ENCODE measurements around the gene TRIM17.
"Not testable (repeated sequence)": the region's sequence is repeated elsewhere in the genome, so short reads cannot be mapped to it uniquely, and the experiment has no call there.

The TRIM17 gene

DNA sequence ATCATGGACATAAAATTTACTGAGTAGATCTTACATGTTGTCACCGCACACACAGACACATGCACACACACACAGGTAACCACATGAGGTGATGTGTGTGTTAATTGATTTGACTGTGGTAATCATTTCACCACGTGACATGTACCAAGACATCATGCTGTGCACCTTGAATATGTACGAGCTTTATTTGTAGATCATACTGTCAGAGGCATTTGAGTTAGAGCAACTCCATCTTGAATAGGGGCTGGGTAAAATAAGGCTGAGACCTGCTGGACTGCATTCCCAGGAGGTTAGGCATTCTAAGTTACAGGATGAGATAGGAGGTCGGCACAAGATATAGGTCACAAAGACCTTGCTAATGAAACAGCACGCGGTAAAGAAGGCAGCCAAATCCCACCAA is 31.7 kb upstream of the TRIM17 start:
- DNase-seq (ENCODE audit: low read depth): no peak

DNA sequence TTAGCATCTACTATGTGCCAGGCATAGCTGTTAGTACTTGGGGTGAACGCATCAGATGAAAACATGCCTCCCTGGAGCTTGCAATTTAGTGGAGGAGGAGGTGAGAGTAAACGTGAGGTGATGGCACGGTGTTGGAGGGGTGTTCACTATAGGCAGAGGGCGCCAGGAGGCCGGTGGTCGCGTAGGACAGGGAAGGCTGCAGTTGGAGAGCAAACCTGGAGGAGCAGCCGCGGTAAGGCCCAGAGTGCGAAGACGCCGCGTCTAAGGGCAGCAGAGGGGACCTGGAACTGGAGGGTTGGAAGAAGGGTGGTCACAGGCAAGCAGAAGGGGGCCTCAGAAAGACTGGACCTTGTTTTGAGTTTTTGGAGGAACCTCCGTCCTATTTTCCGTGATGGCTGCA is 30.2 kb upstream of the TRIM17 start:
- no peak for DNase-seq (ENCODE audit: low read depth)

DNA sequence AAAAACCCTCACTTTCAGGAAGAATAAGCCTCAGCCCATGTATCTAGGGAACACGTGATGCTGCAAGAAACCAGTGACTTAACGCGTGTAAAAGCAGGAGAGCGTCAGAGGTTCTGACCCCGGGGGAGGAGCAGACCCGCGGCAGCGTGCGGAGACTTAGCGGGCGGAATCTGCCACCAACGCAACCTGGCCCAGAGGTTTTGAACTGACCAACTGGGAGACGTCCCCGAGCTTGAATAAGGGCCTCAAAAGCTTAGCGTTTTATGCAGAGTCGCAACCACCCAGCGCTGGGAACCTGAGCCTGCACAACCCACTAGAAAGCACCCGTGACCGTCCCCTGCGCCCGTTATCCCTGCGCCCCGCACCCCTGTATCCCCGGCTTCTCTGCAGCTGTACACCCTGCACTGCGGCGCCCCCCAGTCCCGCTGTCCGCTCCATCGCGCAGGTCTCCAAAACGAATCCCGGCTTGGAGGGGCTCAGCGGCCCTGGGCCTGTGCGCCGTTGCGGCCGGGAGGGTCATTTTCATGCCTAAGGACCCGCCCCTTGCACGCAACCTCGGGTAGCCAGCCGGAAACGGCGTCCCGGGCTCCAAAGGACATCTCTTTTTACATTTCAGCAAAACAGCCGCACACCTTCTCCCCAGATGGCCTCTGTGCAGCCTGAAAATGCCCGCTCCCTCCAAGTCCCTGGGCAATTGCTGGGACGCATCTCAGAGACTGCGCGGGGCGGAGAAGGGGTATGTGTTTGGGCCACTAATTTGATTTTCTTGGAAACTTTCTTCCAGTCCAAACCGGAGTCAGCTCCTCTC is 29.4 kb upstream of the TRIM17 start:
- peak; percentile 17 for DNase-seq (ENCODE audit: low read depth)

DNA sequence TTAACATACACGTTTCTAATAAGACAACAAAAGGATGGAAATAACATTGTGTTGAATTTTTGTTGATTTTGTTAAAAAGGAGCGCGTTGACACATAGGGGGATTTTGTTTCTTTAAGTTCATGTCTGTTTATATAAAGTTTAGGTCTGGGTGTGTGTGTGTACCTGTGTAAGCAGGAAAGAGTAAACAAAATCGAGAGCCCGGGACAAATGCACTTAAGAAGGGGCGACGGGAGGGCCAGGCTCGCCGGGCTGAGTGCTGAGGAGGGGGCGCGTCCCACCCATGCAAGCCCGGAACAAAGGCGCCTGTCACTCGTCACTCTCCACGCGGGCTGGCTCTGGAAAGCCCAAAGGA is 28.8 kb upstream of the TRIM17 start:
- no peak for DNase-seq (ENCODE audit: low read depth)

DNA sequence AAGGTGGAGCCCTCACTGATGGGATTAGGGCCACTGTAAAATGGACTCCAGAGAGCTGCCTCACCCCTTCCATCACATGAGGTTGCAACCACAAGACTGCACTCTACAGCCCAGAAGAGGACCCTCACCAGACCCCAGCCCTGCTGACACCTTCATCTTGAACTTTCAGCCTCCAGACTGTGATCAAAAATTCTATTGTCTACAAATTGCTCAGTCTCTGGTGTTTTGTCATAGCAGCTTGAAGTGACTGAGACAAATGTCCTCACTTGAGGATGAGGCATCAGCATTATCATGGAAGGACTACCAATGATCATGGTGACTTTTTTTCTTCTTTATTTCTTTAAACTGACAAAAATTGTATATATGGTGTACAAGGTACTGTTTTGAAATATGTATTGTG is 26.7 kb upstream of the TRIM17 start:
- DNase-seq (ENCODE audit: low read depth): no peak

DNA sequence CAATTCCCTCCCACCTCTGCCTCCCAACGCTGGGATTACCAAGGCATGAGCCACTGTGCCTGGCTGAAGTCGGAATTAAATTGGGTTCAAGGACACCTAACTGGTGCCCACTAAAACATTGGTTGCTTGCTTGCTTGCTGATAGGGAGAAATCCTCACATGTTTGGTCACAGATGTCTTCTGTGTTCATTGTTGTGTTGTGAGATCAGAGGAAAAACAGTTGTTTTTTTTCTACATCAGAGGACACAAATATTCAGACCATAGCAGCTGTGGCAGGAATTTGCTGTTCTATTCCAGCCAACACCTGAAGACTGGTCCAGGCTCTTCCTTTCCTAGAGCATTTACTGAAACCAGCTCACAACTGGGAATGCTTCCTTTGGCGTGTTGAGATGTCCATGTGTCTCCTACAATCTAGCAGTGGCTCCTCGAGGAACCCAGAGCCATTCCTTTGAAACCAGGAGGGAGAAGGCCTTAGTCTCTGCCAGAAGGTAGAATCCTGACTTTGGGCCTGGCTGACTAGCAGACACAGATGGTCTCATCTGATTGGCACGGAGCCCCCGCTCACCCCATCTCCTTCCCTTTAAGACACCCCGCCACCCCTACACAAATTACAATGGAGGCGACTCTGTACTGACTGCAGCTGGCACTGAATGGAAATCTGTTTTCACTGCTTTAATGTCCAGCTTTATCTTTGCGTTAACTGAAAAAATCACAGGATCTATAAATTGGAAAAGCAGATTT is 24.3 kb upstream of the TRIM17 start:
- no peak for DNase-seq (ENCODE audit: low read depth)

DNA sequence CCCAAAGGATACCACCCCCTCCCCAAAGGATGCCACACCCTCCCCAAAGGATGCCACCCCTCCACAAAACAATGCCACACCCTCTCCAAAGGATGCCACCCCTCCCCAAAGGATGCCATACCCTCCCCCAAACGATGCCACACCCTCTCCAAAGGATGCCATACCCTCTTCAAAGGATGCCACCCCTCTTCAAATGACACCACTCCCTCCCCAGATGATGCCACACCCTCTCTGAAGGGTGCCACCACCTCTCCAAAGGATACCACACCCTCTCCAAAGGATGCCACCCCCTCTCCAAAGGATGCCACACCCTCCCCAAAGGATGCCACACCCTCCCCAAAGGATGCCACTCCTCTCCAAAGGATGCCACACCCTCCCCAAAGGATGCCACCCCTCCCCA is 21.6 kb upstream of the TRIM17 start:
- DNase-seq (ENCODE audit: low read depth): no peak

DNA sequence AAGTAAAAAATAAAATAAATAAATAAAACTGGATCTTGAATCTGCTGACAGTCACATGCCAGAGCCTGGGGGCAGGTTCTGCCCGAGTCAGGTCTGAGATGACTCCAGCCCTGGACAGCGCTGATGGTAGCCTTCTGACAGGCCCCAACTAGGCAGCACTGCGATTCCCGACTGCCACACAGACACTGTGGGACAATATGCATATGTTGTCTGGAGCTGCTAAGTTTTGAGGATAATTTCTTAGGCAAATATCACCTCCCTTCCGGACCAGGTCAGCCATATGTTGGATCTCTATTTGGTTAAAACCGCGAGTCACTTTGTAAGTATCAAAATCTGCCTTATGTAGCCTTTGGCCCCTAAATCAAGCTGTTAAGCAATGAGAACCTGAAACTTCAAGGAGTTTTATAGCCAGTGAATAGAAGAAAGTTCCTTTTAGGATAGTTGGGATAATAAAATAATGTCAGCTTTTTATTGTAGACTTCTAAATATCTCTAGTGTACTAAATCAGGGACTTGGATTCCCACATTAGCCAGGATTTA is 20.8 kb upstream of the TRIM17 start:
- DNase-seq (ENCODE audit: low read depth): no peak

DNA sequence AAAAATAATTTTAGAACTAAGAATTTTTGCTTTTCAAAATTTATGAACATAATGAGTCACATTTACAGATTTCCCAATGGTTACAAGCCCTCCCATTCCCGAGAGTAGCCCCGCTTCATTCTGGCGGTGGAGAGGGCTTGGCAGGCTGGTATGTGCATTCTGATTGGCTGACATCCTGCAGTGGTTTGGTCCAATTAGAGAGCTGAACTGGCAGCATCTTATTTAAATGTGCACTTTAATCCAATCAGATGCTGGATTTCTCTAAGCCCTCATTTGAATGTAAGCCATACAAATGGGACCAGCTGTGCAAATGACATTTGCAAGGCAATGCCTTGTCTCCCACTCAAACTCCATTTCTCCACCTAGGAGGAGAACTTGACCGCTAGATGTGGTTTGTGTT is 18.0 kb upstream of the TRIM17 start:
- no peak for DNase-seq (ENCODE audit: low read depth)

DNA sequence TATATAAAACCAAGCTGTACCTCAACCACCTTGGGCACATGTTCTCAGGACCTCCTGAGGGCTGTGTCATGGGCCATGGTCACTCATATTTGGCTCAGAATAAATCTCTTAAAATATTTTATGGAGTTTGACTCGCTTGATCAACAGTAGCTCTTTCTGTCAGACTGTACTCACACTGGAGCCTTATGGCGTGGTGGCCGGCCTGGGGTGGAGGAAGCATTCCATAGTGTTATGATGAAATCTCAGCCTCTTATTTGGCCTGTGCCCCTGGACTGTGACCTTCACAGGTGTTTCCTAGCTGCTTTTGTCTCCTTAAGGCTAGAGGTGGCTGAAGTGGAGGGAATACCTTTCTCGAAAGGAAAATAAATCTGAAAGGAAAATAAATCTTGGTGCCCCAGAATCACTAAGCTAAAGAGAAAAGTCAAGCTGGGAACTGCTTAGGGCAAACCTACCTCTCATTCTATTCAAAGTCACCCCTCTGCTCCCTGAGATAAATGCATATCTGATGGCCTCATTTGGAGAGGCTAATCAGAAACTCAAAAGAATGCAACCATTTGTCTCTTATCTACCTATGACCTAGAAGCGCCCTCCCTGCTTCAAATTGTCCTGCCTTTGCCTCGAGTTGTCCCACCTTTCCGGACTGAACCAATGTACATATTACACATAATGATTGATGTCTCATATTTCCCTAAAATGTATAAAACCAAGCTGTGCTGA is 16.8 kb upstream of the TRIM17 start:
- not testable (repeated sequence) for DNase-seq (ENCODE audit: low read depth)

DNA sequence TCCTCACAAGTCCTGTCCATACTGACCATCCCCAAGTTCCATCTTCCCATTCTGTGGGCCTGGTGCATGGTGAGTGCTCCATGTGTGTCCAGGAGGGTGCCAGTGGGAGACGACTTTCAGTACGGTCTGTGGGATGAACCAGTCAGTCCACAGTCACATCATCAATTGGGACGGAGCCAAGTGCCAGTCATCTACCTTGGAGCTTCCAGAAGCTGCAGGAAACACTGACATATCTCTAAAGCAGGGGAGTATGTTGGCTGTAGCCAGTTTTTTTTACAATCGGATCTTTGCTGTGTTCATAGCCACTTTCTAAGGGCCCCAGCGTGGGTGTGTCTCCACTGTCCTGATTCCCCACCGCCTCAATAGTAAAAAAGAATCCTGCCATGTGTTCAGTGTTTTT is 13.6 kb upstream of the TRIM17 start:
- no peak for DNase-seq (ENCODE audit: low read depth)

DNA sequence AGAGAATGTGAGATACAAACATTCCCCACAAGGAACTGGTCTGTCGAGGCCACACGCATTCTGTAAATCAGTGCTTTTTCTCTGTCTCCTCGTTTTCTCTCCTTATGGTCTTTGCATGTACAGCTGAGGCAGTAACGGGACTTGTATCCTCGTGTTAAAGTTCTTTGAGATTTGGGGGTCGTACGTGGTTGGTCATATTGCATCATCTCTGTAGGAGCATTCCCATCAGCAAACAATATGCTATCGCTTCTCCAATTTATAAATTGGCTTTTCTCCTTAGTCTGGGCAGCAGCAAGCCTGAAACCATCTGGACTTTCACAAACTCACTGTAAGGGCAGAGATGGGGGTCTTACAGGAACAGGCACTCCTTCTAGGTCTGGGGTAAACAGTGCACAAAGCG is 13.0 kb upstream of the TRIM17 start:
- DNase-seq (ENCODE audit: low read depth): no peak

DNA sequence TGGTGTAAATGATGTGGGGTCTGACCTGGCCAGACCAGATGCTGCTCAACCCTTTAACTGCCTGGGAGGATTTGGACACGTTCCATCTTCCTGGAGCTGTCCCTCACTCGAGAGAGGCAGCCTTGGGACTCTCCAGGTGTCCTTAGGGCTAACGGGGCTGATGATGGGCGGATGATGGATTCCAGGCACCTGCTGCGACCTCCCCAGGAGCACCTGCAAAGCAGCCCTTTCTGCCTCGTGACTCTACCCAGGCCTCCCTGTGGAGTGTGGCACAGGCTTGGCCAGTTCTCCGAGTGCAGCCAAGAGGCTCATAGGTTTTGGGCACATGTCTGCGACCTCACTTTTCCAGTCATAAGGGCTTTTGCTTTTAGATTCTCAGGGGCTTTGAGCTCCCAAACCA is 12.3 kb upstream of the TRIM17 start:
- DNase-seq (ENCODE audit: low read depth): no peak

DNA sequence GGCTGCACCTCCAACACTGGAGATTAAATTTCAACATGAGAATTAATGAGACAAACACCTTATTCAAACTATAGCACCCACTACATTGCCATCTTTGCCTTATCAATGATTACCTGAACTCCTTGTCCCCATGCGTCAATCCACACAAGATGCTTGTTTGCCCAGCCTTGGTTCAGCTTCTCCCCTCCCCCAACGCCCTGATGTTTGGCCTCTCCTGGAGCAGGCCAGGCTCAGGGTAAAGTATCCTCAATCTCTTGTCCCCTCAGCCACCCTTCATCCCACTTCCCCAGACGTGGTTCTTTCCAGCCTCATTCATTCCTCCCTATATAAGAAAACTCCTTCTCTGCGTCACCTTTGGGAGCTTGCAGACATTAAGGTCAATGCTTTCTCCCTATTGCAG is 11.8 kb upstream of the TRIM17 start:
- no peak for DNase-seq (ENCODE audit: low read depth)

DNA sequence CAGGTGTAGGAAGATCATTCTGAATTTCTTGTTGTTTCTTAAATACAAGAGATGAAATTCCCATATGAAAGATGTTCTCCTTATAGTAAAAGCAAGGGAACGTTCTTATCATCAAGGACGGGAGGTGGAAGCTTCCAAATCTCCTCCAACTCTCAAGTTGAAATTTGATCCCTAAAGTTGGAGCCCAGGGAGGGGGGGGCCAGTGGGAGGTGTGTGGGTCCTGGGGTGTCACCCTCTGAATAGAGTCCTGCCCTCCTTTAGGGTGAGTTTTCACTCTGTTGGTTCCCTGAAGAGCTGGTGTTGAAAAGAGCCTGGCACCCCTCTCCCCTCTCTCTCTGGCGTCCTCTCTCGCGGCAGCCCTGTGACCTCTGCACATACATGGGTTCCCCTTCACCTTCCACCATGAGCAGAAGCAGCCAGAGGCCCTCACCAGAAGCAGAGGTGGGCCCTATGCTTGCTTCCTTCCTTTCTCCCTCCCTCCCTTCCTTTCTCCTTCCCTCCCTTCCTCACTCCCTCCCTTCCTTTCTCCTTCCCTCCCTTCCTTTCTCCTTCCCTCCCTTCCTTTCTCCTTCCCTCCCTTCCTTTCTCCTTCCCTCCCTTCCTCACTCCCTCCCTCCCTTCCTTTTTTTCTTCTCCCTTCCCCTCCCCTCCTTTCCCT is 10.0 kb upstream of the TRIM17 start:
- no peak for DNase-seq (ENCODE audit: low read depth)

DNA sequence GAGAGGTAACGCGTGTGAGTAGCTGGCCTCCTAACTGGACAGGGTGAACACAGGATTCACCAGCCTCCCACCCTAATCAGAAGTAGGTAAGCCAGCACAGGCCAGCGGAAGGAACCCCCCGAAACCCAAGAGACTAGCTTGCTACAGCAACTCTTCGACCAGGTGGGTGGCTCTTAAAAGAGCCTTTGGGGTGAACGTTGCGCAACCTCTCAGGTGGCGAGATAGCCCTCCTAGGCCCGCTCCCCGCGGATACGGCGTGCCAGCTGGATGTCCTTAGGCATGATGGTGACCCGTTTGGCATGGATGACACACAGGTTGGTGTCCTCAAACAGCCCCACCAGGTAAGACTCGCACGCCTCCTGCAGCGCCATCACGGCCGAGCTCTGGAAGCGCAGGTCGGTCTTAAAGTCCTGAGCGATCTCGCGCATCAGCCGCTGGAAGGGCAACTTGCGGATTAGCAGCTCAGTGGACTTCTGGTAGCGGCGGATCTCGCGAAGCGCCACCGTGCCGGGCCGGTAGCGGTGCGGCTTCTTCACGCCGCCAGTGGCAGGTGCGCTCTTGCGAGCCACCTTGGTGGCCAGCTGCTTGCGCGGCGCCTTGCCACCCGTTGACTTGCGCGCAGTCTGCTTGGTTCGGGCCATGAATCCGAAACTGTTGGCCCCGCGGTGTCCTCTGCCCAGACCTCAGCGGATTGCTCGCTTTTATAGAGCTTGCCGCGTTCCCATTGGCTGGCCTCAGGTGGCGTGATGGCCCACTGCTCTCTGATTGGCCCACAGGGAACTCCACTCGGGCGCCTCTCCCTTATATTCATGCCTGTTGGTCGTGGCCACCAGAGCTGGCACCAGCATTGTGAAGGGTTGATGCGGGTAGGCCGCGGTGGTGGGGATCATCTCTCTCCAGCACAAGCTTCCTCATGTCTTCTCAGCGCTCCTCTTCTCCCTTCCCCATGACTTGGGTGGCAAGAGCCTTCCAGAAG is 8.3 kb upstream of the TRIM17 start:
- DNase-seq (ENCODE audit: low read depth): no peak

DNA sequence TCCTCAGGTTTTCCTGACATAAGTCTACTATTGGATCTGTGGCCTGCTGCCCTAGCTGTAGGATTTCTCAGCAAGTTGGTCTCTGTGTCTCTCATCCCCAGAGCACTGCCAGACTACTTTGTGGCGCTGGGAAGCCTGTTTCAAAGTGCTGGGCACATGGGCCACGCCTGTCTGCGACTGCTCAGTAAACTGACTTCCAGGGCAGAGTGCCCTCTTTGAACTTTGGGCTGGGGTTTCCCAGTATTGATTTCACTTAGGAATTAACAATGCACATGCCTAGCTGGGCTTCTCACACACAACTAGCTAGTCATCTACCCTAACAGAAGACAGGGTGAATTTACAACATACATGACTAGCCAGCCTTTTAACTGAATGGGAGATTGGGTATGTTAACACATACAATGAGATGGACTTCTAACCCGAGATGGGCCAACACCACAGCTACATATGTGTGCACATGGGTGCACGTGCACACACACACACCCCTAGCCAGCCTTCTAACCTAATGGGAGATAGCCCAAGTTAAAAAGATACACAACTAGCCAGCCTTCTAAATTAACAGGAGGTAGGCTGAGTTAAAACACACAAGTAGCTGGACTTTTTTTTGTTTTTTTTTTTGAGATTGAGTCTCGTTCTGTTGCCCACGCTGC is 6.9 kb upstream of the TRIM17 start:
- no peak for DNase-seq (ENCODE audit: low read depth)

DNA sequence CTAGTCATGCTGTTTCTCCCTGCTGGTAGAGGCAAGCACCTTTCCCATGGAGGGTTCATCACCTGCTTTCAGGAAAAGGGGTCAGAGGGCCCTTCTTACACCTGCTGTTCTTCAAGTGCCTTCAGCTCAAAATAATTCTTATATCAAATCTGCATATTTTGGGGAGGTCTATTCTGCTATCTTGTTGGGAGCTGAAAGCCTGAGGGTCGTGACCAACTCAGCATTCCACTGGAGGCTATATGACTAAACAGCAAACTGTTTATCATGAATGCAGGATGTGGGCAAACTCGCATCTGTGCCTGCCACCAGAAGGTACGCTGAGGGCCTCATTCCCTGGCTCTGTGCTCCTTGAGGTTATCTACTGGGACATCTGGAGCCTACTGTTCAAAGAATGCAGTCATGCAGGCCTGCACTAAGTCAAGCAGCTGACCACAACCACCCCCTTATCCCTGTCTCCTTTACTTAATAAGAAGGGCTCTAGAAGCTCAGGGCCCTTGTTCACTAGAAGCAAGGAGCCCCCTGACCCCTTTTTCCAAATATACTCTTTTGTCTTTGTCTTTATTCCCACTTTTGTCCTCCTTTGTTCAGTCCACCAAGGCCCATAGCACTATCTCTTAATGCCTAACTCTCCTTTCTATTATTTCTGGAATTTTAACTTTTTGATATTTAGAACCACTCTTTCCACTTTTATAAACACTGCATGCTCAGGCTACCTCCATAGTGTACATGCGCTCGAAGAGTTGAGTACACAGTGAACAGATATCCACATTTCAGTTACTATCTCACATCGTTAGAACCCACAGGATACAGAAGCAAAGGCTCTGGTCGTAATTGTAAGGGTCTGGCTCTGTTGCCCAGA is 4.5 kb upstream of the TRIM17 start:
- DNase-seq (ENCODE audit: low read depth): no peak

DNA sequence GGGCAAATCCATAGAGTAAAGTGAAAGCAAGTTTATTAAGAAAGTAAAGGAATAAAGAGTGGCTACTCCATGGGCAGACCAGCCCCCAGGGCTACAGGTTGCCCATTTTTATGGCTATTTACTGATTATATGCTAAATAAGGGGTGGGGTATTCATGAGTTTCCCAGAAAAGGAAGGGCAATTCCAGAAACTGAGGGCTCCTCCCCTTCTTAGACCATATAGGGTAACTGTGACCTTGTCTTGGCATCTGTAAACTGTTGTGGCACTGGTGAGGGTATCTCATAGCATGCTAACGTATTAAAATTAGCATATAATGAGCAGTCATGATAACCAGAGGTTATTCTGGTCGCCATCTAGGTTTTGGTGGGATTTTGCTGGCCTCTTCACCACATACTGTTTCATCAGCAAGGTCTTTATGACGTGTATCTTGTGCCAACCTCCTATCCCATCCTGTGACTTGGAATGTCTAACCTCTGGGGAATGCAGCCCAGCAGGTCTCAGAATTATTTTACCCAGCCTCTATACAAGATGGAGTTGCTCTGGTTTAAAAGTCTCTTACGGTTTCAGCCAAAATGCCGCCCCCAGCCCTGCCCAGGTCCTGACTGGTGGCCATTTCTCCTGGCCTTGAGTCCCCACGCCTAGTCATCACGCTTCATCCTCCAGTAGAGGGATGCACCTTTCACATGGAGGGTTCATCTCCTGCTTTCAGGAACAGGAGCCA is 982 bp upstream of the TRIM17 start:
- no peak for DNase-seq (ENCODE audit: low read depth)
